ENCODE measurements around the gene ANKRD6. TPM values are rescaled to one million over a fixed set of nuclear protein-coding genes. Genes with fewer than 3 reads are reported as not detected.
"Not testable (repeated sequence)": the region's sequence is repeated elsewhere in the genome, so short reads cannot be mapped to it uniquely, and the experiment has no call there.

ANKRD6 gene
- total and polyA plus RNA-seq, 11 donors: 3.5 to 14.1 (median 10.2) TPM

DNA sequence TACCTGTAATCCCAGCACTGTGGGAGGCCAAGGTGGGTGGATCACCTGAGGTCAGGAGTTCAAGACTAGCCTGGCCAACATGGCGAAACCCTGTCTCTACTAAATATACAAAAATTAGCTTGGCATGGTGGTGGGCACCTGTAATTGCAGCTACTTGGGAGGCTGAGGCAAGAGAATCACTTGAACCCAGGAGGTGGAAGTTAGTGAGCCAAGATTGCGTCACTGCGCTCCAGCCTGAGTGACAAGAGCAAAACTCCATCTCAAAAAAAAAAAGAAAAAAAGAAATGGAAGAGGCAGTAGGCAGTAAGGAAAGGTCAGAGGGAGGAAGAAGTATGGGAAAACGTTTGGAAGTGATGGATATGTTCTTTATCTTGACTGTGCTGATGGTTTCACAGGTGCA is 35.1 kb upstream of the ANKRD6 start:
- ATAC-seq; H3K36me3 ChIP-seq; H3K27ac ChIP-seq; H3K4me3 ChIP-seq; H3K27me3 ChIP-seq; intact Hi-C loops (cut with DNase I); DNase-seq: not testable (repeated sequence)
- Histone ChIP-seq H3K4me1 (peaks cover 0 to 23% (median 6%) of the 10 kb centered on the region in 12 donors), H3K9me3 (peaks cover 0 to 13% (median 0%) of the 10 kb centered on the region in 12 donors)
- 78 to 83% (median 79%) methylated on average over 4 of the region's 4 CpGs for WGBS, 4 donors
- TF ChIP-seq, protein P1, sequence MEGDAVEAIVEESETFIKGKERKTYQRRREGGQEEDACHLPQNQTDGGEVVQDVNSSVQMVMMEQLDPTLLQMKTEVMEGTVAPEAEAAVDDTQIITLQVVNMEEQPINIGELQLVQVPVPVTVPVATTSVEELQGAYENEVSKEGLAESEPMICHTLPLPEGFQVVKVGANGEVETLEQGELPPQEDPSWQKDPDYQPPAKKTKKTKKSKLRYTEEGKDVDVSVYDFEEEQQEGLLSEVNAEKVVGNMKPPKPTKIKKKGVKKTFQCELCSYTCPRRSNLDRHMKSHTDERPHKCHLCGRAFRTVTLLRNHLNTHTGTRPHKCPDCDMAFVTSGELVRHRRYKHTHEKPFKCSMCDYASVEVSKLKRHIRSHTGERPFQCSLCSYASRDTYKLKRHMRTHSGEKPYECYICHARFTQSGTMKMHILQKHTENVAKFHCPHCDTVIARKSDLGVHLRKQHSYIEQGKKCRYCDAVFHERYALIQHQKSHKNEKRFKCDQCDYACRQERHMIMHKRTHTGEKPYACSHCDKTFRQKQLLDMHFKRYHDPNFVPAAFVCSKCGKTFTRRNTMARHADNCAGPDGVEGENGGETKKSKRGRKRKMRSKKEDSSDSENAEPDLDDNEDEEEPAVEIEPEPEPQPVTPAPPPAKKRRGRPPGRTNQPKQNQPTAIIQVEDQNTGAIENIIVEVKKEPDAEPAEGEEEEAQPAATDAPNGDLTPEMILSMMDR (IDR thresholded peaks at IDR 0.05): peak in 2 of 12 donors; percentile 5 to 14

DNA sequence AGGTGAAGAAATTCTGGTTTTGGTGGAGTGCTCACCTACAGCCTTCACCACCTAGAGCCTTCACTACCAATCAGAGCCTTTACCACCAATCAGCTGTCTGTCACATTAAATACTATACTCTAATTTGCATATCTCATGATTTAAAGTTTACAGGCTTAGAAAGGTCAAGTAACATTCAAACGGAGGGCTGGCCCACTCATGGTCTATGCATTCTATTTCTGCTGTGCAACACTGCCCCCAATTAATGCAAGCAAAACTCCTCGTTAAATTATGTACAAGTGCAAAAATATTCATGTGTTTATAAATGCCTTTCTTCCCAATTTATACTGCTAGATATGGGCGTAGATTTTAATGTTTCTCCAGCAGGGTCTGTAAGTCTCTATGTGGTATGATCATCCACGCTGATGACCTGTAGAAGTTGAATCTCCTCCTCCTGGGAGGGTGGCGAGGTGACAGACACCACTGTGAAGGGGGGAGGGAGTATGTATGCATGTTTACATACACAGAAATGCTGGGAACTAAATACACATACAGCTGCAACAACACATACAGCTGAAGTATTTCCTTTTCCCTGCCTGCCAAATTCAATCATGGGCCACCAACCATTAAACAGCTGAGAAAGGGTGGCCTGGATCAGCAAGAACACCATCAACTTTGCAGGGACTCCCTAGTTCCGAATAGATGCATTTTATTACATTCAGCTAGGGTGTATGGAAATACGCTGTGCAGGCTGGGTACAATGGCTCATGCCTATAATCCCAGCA is 34.0 kb upstream of the ANKRD6 start:
- Histone ChIP-seq H3K36me3 (no peaks in the 10 kb centered on the region), H3K4me1 (peaks cover 0 to 23% (median 6%) of the 10 kb centered on the region in 12 donors), H3K9me3 (peaks cover 0 to 4% (median 0%) of the 10 kb centered on the region in 12 donors), H3K4me3 (no peak overlapping the region), H3K27me3 (no peaks in the 10 kb centered on the region), H3K27ac (no peak overlapping the region)
- ATAC-seq (no peak), DNase-seq (no peak)
- intact Hi-C loops (cut with DNase I): no loop called here
- TF ChIP-seq, protein P1 (IDR thresholded peaks at IDR 0.05): no peak
- TF ChIP-seq POLR2A (IDR thresholded peaks at IDR 0.05): no peak
- 81 to 85% (median 83%) methylated on average over 7 of the region's 7 CpGs for WGBS, 4 donors

DNA sequence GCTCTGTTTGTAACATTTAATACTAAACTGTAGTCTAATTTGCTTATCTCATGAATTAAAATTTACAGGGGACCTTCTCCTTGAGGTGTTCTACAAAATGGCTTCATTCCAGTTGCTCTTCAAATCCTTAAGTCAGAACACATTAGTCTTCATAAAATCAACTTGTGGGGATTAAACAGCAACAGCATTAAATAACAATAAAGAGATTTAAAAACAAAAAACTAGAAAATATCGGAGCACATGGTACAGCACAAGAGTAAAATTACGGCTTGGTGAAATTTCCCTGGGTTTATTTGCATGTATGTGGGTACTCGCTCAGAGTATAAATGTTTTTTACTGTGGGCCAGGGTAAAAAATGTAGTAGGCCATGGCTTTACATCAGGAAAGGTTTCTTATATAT is 32.9 kb upstream of the ANKRD6 start:
- ATAC-seq (no peak), DNase-seq (no peak)
- H3K27ac ChIP-seq: no peak overlapping the region
- no peaks in the 10 kb centered on the region for H3K27me3 ChIP-seq
- no peaks in the 10 kb centered on the region for H3K9me3 ChIP-seq
- H3K36me3 ChIP-seq: no peaks in the 10 kb centered on the region
- TF ChIP-seq POLR2A (IDR thresholded peaks at IDR 0.05): no peak
- TF ChIP-seq, protein P1 (IDR thresholded peaks at IDR 0.05): no peak
- no peak overlapping the region for H3K4me3 ChIP-seq
- intact Hi-C loops (cut with DNase I): no loop called here
- WGBS, 4 donors: 88 to 94% (median 90%) methylated on average over 3 of the region's 3 CpGs
- H3K4me1 ChIP-seq: peaks cover 0 to 29% (median 6%) of the 10 kb centered on the region in 12 donors

DNA sequence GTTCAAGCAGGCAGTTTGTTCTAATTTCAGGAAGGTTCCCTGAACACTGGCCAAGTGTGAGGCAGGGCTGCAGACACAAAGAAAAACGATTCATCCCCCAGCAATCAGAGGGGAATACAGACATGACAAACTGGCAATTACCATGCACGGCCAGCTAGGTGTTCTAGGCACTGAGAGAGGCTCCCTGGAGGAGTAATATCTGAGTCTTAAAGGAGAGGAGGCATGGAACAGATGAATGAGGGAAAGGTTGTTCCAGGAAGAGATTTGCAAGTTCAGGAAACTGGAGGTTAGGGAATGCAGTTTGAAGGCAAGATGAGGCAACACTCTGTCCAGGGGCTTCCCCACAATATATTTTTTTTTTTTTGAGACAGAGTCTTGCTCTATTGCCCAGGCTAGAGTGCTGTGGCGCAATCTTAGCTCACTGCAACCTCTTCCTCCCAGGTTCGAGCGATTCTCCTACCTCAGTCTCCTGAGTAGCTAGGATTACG is 32.0 kb upstream of the ANKRD6 start:
- DNase-seq (no peak), ATAC-seq (no peak)
- H3K36me3 ChIP-seq: no peaks in the 10 kb centered on the region
- 66 to 70% (median 67%) methylated on average over 6 of the region's 6 CpGs for WGBS, 4 donors
- H3K9me3 ChIP-seq: no peaks in the 10 kb centered on the region
- TF ChIP-seq, protein P1 (IDR thresholded peaks at IDR 0.05): no peak
- TF ChIP-seq POLR2A (IDR thresholded peaks at IDR 0.05): no peak
- intact Hi-C loops (cut with DNase I): no loop called here
- peaks cover 0 to 29% (median 6%) of the 10 kb centered on the region in 12 donors for H3K4me1 ChIP-seq
- peak overlapping the region in 1 of 12 donors; percentile 3 for H3K27ac ChIP-seq
- H3K4me3 ChIP-seq: no peak overlapping the region
- no peaks in the 10 kb centered on the region for H3K27me3 ChIP-seq

Data from heart left ventricle (tissue), 16 donors.